ENCODE results near the gene AP1M1. TPM values are rescaled to one million over a fixed set of nuclear protein-coding genes. Genes with fewer than 3 reads are reported as not detected.

AP1M1 gene
- polyA plus RNA-seq, 3 donors = 22.2 to 92.6 (median 55.8) TPM

DNA sequence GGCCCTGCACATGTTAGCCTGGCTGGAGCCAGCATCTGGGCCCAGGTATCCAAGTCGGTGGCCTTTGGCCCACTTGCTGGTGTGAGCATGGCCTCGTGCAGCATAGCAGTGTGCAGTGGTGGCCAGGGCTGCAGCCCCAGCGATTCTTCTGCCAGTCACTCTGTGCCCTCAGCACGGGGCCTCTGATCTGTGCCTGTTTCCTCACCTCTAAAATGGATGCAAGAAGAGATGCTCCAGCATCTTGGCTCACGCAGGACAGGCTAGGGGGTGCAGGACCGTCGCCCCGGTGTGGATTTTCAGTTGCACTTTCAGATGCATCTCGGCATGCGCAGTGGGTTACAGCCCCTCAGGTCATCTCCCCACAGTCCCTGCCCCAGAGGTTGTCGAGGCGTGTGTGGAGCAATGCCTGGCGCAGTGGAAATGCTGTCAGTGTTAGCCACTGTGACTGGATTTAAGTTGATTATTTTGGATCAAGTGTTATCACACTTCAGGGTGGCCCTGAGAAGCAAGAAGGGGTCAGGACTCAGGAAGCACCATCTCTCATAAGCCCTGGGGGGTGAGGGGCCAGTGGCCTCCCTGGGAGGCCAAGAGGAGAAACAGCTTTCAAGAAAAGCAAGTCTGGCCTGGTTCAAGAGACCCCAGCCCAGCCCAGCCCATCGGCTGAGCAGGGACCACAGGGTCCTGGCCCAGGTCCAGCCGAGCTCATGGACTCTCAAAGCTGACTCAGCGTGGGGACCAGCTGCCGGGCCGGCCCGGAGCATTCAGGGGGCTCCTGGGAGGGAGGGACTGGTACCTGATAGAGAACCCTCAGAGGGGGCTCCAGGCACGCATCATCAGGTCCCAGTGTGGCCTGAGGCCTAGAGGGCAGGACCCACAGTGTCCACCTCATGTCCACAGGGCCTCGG lies 27.8 kb downstream of the AP1M1 start:
- 89 to 92% (median 92%) methylated on average over 18 to 21 of the region's 21 CpGs for WGBS, 3 donors

DNA sequence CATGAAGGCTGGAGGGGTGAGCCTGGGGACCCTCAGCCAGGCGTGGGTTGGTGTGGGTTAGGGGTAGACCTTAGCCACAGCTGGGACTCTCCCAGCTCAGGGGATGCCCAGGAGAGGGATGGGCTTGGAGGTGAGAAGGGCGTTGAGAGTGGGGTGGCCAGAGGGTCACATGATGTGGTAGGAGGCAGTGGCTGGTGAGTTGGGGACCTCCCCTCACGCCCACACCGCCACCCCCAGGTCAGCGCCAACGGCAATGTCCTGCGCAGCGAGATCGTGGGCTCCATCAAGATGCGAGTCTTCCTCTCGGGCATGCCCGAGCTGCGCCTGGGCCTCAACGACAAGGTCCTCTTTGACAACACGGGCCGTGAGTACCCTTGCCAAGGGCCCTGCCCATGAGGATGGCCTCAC lies 28.5 kb downstream of the AP1M1 start:
- H3K27ac ChIP-seq (ENCODE audit: low read depth, low read length) = no peak overlapping the region
- 94 to 99% (median 94%) methylated on average over 15 to 16 of the region's 16 CpGs for WGBS, 3 donors

More for the DNA sequence above, 27.8 kb downstream of the AP1M1 start:
- H3K27ac ChIP-seq (ENCODE audit: low read depth, low read length) = no peak overlapping the region

DNA sequence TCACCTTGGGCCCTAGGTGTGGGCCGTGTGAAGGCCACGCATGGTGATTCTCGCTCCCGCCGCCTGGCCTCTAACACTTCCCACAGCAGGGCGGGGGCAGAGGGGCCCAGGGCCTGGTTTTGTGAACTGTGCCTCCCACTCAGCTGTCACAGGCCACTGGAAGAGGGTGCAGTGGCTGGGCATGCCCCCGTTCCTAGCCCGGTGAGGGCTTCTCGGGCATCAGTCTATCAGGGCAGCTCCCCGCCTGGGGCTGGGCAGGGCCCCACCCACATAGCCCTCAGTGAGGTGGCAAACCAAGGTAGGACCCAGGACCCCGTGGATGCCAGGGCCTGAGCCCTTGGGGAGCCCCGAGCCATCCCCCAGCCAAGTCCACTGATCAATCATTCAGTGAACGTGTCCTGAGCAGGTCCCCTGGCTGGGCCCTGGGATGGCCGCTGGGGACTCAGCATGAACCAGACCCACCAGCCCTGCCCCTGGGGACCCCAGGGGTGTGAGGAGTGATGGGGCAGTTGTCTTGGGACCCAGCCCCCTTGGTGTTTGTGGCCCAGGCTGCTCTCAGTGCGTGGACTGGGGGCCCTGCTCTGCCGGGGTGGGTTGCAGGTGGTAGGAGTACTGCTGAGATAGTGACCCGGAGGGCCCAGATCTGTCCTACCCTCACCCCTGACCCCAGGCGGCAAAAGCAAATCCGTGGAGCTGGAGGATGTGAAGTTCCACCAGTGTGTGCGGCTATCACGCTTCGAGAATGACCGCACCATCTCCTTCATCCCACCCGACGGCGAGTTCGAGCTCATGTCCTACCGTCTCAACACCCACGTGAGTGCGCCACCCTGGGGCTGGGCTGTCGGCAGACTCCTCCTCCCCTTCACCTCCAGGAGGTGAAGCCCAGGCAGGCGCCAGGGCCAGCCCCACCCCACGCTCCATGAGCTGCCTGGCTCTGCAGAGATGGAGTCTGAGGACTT lies 29.4 kb downstream of the AP1M1 start:
- no peak overlapping the region for H3K27ac ChIP-seq (ENCODE audit: low read depth, low read length)
- 87 to 92% (median 90%) methylated on average over 33 of the region's 33 CpGs for WGBS, 3 donors

DNA sequence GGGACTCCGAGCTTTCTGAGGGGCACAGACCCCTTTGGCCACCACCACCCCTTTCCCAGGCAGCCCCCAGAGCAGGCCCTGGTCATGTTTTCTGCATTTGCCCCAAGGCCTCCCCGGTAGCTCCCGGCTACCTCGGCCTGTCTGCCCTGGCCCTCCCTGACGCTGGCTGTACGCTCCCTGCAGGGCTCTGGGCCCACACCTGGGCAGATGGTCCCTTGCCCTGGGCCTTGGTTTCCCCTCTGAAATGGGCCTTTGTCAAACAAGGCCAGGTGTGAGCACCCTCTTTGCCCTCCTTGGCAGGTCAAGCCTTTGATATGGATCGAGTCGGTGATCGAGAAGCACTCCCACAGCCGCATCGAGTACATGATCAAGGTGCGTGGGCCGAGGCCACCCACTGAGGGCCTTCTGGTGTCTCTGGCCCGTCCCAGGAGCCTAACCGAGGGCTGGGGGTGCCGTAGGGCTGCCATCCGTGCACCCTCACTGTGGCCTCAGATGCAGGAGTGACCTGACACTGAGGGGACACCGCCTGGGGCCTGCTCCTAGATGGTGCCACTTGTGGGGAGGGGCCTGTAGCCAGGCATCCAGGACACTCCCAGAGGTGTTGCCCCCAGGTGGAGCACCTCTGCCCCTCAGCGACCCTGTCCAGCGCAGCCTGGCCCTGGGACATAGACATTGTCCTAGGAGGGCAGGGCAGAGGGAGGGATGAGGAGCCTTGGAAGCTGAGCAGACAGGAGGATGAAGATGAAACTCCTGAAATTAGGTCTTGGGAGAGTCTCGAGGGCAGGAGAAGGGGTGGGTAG lies 30.3 kb downstream of the AP1M1 start:
- 88 to 94% (median 92%) methylated on average over 20 to 21 of the region's 21 CpGs for WGBS, 3 donors
- no peak overlapping the region for H3K27ac ChIP-seq (ENCODE audit: low read depth, low read length)

DNA sequence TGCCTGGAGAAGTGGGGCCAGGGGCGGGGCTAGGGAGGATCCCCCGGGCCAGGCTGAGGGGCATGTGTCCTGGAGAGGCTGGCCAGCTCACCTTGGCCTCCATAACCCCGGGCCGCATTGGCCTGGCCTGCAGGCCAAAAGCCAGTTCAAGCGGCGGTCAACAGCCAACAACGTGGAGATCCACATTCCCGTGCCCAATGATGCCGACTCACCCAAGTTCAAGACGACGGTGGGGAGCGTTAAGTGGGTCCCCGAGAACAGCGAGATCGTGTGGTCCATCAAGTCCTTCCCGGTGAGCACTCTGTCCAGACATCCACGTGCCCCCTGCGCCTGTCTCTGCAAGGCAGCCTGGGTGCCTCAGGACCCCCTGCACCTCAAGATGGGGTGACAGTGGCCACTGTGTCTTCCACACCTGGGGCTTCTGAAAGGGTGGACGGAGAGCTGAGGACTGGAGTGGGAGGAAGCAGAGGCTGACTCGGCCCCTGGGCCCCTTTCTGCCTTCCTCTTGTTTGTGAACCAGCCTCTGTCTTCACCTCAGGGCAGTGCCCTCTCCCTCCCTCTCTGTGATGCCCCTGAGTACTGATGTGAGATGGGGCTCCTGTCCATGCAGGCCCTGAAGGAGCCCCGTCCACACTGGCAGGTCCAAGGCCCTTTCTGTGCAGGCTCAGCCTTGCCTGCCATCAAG lies 31.1 kb downstream of the AP1M1 start:
- no peak overlapping the region for H3K27ac ChIP-seq (ENCODE audit: low read depth, low read length)
- 82 to 88% (median 87%) methylated on average over 19 to 21 of the region's 21 CpGs for WGBS, 3 donors

DNA sequence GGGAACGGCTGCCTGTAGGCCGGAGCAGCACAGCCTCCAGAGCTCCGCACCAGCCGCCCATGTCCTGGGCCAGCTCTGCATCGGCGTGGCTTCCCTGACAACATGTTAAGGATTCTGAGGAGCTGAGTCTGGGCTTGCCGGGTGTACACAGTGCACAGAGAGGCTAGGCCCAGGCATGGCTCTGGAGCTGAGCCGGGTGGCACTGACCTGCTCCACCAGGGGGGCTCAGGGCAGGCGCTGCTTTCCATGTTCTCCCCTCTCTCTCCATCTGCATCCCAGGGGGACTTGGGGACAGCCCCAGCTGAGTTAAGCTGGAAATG lies 31.6 kb downstream of the AP1M1 start:
- H3K27ac ChIP-seq (ENCODE audit: low read depth, low read length) = no peak overlapping the region
- 92 to 98% (median 95%) methylated on average over 9 of the region's 9 CpGs for WGBS, 3 donors

DNA sequence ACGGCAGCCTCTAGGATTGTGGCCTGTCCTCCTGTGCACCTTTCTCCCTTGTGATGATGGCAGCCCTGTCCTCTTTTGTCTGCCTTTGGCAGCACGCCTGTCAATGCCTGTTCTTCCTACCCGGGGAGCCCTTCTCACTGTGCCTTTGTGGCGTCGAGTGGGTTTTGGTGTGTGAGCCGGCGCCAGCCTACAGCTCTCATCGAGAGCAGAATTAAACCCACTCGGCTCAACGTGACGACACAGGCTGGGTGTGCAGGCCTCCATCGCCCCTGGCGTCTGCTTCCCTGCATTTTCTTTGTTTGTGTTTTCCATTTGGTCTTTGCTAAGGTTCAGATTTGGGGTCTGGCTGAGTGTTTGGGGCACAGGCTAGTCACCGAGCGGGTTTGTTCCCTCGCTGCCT lies 34.4 kb downstream of the AP1M1 start:
- WGBS, 3 donors = 94 to 96% (median 94%) methylated on average over 16 of the region's 16 CpGs
- no peak overlapping the region for H3K27ac ChIP-seq (ENCODE audit: low read depth, low read length)

DNA sequence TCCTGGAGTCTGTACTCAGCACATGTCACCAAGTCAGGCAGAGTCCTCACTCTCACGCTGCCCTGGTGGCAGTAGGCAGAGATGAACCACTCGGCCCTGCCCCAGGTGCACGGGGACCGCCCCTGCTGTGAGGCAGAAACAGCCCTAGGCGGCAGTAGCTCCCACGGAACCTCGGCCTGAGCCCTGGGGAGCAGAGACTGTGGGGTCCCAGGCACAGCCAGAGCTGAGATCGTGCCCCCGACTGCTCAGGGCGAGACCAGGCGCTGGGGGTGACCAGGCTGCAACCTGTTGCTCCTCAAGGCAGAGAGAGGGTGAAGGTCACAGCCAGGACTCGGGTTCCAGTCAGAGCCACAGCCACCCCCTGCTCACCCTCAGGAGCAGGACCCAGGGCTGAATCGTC lies 34.9 kb downstream of the AP1M1 start:
- no peak overlapping the region for H3K27ac ChIP-seq (ENCODE audit: low read depth, low read length)
- 84 to 93% (median 92%) methylated on average over 13 of the region's 13 CpGs for WGBS, 3 donors

DNA sequence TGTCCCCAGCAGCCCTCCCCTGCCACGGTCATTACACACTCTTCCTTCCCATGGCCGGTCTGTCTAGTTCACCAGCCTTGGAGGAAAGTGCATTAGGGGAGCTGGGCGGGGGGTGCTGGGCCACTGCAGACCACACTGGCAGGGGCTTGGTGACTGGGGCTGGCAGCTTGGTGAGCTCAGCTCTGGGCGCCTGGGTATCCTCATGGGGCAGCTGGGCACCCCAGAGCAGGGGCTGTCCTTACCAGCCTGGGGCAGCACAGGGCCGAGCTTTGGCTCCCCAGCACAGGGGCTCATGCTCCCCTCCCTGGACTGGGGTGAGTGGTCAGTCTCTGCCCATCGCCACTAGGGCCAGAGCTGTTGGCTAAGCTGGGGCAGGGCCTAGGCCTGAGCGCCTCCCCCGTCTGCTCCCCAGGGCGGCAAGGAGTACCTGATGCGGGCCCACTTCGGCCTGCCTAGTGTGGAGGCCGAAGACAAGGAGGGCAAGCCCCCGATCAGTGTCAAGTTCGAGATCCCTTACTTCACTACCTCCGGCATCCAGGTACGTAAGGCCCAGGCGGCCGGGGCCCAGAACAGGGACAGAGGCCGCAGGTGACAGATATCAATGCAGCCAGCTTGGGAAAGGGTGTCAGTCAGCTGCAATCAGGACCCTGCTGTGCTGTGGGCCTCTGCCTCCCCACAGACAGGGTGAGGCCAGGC lies 35.5 kb downstream of the AP1M1 start:
- no peak overlapping the region for H3K27ac ChIP-seq (ENCODE audit: low read depth, low read length)
- 91 to 94% (median 93%) methylated on average over 15 to 19 of the region's 19 CpGs for WGBS, 3 donors

DNA sequence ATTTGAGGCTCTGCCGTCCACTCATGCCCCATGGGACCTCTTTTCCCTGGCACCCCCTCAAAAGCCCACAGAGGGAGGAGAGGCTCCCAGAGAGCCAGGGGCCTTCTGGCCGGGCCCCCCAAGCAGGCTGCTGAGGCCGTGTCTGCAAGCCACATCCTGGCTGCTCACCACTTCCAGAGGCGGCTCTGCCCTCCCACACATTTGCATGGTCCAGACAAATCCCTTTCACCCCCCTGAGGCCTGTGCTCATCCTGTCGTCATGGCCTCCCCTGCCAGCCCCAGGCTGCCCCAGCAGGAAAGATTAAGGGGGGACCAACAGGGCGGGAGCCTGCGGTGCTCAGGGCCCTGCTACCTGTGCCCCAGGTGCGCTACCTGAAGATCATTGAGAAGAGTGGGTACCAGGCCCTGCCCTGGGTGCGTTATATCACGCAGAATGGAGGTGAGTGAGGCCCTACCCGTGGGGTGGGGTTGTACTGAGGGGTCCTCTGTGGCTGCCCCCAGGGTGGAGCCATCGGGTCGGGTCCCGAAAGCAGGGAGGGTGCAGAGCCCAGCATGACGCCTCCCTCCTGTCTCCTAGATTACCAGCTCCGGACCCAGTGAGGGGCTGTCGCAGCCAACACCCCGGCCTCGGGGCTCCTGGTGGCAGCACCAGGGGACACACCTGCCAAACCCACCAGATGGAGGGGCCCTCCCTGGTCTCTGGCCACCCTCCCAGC lies 36.3 kb downstream of the AP1M1 start:
- WGBS, 3 donors = 82 to 94% (median 86%) methylated on average over 18 to 19 of the region's 19 CpGs
- H3K27ac ChIP-seq (ENCODE audit: low read depth, low read length) = no peak overlapping the region

DNA sequence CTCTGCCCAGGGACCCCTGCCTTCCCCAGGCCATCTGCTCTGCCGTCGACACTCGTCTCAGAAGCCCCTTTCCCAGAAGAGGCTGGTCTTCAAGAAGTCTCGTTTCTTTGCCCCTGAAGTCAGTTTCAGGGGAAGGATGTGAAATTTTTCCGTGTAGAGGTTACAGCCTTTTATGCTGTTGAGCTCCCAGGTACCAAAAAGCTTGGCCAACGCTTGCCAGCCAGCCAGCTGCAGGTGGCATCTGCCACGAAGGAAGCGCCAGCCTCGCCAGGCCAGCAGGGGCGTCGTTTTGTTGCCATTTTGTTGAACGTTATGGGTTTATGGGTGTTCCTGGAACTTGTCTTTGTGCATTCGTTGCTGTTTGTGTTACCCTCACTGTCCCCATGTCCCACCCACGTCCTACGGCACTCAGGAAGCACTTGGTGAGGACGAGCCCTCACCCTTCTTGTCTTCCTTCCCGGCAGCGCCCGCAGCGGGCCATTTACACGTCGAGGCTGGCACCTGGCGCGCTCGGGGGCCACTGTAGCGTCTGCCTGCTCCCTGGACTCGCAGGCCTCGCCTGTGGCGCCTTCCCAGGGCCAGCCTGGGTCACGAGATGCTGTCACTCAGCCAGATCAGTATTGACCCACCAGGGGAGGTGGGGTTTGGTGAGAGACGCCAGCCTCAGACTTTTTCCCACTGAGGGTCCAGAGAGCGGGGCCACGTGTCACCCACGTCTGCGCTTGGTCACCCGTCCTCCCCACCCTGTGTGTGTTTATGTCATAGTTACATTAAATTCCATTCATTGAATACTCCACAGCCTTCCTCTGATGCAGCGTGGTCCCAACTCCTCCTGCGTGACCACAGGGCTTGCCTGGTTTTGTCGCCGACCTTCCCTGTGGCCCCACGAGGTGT lies 37.1 kb downstream of the AP1M1 start:
- WGBS, 3 donors = 86 to 90% (median 89%) methylated on average over 41 of the region's 41 CpGs
- no peak overlapping the region for H3K27ac ChIP-seq (ENCODE audit: low read depth, low read length)

DNA sequence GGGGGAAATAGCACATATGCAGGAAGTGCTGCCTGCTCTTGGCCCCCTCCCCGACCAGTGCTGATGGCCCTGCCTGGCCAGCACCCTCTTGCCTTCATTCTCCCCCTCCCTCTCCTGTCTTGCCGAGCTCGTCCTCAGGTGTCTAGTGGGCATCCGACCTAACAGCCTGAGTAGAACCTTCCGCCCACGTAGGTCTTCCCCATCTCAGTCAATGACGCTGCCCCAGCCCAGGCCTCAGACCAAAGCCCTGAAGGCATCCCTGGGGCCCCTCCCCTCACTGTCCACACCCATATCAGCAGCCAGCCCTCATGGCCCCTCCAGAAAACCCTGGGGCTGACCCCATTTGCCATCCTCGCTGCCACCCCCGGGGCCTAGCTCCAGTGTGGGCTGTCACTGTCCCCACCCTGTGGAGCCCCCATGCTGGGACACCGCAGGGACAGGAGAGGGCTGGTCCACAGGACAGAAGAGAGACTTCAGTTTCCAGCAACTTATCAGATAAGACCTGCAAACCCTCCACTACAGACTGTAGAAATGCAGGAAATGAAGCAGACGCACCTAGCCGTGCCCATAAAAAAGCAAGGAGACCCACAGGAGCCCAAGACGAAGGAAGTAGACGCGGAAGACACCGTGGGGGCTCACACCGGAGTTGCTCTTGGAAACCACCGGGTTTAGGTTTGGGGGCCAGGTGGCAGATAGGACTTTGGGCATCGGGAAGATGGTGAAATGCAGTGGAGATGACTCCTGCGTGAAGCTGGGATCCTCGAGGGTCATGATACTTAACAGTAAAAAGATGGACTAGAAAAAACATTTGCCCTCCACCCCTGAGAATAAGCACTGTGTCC lies 38.3 kb downstream of the AP1M1 start:
- 81 to 89% (median 83%) methylated on average over 21 of the region's 21 CpGs for WGBS, 3 donors
- H3K27ac ChIP-seq (ENCODE audit: low read depth, low read length) = no peak overlapping the region

DNA sequence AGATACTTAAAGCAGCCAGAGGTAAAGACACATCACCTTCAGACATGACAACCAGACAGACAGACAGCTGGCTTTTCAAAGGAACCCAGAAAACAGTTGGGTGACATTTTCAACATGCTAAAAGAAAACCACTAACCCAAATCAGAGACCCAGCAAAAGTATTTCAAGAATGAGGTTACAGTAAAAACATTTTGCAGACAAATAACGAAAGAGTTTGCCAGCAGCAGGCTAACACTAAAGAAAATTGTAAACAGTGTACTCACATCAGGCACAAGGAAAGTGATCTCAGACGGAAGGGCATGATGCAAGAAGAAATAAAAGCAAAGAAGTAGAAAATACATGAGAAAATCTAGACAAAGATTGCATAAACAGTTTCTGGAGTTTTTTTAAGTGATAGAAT lies 46.4 kb downstream of the AP1M1 start:
- 34 to 59% (median 41%) methylated on average over 2 of the region's 2 CpGs for WGBS, 3 donors
- H3K27ac ChIP-seq (ENCODE audit: low read depth, low read length) = no peak overlapping the region

DNA sequence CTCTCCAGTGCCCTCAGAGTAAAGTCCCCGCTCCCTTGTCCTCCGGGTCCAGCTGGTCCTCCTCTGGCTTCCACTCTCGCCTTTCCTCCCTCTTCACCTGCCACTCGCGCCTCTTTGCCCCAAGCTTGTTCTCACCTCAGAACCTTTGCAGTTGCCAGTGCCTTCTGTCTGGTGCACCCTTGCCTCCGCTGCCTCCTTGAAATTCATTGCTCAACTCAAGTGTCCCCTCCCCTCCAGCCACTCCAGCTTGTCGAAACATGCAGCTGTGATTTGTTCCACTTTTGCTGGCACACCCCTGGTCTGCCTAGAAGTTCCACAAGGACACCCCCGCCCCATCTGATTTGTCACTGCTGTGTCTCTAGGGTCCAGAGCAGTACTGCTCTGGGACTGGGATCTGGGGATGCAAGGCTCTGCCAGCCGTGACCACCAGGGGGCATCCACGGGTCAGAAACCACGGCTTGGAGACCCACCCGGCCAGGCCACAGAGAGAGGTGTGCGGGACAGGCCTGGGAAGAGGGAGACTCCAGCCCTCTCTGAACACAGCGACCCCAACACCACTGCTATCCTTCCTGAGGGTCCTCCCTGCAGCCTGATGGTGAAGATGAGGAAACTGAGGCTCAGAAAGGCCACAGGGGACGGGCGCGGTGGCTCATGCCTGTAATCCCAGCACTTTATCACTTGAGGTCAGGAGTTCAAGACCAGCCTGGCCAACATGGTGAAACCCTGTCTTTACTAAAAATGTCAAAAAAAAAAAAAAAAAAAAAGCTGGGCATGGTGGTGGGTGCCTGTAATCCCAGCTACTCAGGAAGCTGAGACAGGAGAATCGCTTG lies 49.9 kb downstream of the AP1M1 start:
- H3K27ac ChIP-seq (ENCODE audit: low read depth, low read length) = no peak overlapping the region
- 38 to 46% (median 44%) methylated on average over 18 of the region's 18 CpGs for WGBS, 3 donors

Measured in adipose tissue (tissue), 3 donors.